Measurements from ENCODE around the gene PLK3. TPM values are rescaled to one million over a fixed set of nuclear protein-coding genes. Genes with fewer than 3 reads are reported as not detected.
A peak's percentile ranks its signal among the peaks of the same experiment; 100 is the strongest.

The PLK3 gene
- total and polyA plus RNA-seq, 9 of the 15 experiments (the other 6 are each of a cell fraction or from before 2014, with no cell fraction given), result 0.52 to 22.7 (median 11.0) TPM

DNA sequence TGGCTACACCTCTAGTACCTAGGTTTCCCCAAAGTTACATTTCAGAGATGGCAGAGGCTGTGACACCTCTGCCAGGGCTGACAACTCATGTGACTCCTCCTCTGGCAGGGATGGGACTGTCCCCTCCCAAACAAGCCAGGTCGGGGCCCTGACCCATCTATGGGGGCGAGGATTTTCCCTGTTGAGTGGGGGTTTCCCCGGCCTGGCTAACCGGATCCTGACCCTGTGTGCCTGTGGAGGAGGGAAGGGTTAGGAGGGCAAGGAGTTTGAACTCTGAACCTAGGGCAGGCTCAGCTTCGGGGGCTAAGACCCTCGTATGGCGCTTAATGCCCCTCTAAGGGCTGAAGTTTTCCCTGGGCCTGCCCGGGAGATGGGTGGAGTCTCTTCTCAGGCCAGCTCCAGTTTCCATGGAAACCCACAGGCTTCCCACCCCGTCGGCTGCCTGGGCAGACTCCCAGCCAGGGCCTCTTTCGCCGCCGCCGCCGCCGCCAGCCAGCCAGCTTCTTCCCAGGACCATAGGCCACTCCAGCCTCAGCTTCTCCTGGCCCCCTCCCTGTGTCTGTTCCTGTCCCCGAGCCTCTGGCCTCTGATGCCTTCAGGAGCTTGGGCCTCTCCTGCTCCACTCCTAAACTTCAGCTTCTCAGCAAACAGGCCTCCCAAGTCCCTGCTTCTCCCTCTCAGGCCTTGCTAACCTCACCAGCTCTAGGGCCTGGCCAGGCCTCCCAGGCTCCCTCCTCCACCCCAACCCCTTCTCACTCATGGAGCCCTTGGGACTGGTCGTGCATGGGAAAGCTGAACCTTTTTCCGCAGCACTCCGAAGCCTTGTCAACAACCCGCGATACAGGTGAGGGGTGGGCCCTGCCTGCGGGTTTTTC lies 8.1 kb downstream of the PLK3 start, which contains the start of gene BTBD19 (continued):
- peak; percentile 75 for TF ChIP-seq NR2C1 (IDR thresholded peaks at IDR 0.05)
- peak; percentile 80; the same call in 1 of the 2 replicates for TF ChIP-seq NR2C1 (tag; IDR thresholded peaks at IDR 0.05)
- peak; percentile 68 for TF ChIP-seq PYGO2 (tag; IDR thresholded peaks at IDR 0.05)
- TF ChIP-seq PTTG1 (tag; IDR thresholded peaks at IDR 0.05; ENCODE audit: low read depth), result peak; percentile 37; the same call in 1 of the 2 replicates
- TF ChIP-seq, protein P1, sequence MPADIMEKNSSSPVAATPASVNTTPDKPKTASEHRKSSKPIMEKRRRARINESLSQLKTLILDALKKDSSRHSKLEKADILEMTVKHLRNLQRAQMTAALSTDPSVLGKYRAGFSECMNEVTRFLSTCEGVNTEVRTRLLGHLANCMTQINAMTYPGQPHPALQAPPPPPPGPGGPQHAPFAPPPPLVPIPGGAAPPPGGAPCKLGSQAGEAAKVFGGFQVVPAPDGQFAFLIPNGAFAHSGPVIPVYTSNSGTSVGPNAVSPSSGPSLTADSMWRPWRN (IDR thresholded peaks at IDR 0.05; ENCODE audit: low read depth), result 0 out of 2 replicates have a peak, but pooled peaks have one; percentile 3
- TF ChIP-seq ZNF431 (CRISPR knock-in tag; IDR thresholded peaks at IDR 0.05), result no peak
- TF ChIP-seq, protein P2, sequence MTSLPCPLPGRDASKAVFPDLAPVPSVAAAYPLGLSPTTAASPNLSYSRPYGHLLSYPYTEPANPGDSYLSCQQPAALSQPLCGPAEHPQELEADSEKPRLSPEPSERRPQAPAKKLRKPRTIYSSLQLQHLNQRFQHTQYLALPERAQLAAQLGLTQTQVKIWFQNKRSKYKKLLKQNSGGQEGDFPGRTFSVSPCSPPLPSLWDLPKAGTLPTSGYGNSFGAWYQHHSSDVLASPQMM (CRISPR knock-in tag; IDR thresholded peaks at IDR 0.05), result no peak
- TF ChIP-seq, protein P3, sequence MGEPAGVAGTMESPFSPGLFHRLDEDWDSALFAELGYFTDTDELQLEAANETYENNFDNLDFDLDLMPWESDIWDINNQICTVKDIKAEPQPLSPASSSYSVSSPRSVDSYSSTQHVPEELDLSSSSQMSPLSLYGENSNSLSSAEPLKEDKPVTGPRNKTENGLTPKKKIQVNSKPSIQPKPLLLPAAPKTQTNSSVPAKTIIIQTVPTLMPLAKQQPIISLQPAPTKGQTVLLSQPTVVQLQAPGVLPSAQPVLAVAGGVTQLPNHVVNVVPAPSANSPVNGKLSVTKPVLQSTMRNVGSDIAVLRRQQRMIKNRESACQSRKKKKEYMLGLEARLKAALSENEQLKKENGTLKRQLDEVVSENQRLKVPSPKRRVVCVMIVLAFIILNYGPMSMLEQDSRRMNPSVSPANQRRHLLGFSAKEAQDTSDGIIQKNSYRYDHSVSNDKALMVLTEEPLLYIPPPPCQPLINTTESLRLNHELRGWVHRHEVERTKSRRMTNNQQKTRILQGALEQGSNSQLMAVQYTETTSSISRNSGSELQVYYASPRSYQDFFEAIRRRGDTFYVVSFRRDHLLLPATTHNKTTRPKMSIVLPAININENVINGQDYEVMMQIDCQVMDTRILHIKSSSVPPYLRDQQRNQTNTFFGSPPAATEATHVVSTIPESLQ (CRISPR knock-in tag; IDR thresholded peaks at IDR 0.05), result no peak
- TF ChIP-seq, protein P4, sequence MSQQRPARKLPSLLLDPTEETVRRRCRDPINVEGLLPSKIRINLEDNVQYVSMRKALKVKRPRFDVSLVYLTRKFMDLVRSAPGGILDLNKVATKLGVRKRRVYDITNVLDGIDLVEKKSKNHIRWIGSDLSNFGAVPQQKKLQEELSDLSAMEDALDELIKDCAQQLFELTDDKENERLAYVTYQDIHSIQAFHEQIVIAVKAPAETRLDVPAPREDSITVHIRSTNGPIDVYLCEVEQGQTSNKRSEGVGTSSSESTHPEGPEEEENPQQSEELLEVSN (IDR thresholded peaks at IDR 0.05; ENCODE audit: borderline replicate concordance in 1 of 2, extremely low read depth in 1 of 2, insufficient read depth in 1 of 2, insufficient read length in 1 of 2, low read depth in 1 of 2, low read length in 1 of 2, poor library complexity in 1 of 2, severe bottlenecking in 1 of 2), result peak in 1 of 2 experiments; percentile 31
- TF ChIP-seq YBX1 (IDR thresholded peaks at IDR 0.05), result no peak
- TF ChIP-seq TFAM (CRISPR knock-in tag; conservative IDR thresholded peaks at IDR 0.05), result no peak
- TF ChIP-seq, protein P5, sequence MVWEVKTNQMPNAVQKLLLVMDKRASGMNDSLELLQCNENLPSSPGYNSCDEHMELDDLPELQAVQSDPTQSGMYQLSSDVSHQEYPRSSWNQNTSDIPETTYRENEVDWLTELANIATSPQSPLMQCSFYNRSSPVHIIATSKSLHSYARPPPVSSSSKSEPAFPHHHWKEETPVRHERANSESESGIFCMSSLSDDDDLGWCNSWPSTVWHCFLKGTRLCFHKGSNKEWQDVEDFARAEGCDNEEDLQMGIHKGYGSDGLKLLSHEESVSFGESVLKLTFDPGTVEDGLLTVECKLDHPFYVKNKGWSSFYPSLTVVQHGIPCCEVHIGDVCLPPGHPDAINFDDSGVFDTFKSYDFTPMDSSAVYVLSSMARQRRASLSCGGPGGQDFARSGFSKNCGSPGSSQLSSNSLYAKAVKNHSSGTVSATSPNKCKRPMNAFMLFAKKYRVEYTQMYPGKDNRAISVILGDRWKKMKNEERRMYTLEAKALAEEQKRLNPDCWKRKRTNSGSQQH (CRISPR knock-in tag; IDR thresholded peaks at IDR 0.05), result 0 out of 2 replicates have a peak, but pooled peaks have one; percentile 6
- no peak for TF ChIP-seq ZNF12 (CRISPR knock-in tag; IDR thresholded peaks at IDR 0.05)
- TF ChIP-seq, protein P6, sequence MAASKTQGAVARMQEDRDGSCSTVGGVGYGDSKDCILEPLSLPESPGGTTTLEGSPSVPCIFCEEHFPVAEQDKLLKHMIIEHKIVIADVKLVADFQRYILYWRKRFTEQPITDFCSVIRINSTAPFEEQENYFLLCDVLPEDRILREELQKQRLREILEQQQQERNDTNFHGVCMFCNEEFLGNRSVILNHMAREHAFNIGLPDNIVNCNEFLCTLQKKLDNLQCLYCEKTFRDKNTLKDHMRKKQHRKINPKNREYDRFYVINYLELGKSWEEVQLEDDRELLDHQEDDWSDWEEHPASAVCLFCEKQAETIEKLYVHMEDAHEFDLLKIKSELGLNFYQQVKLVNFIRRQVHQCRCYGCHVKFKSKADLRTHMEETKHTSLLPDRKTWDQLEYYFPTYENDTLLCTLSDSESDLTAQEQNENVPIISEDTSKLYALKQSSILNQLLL (CRISPR knock-in tag; IDR thresholded peaks at IDR 0.05; ENCODE audit: borderline replicate concordance), result 0 out of 2 replicates have a peak, but pooled peaks have one; percentile 2
- TF ChIP-seq PHTF2 (CRISPR knock-in tag; IDR thresholded peaks at IDR 0.05), result 0 out of 2 replicates have a peak, but pooled peaks have one; percentile 40
- TF ChIP-seq ZNF165 (CRISPR knock-in tag; IDR thresholded peaks at IDR 0.05; ENCODE audit: borderline replicate concordance), result no peak
- TF ChIP-seq, protein P7, sequence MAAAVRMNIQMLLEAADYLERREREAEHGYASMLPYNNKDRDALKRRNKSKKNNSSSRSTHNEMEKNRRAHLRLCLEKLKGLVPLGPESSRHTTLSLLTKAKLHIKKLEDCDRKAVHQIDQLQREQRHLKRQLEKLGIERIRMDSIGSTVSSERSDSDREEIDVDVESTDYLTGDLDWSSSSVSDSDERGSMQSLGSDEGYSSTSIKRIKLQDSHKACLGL (CRISPR knock-in tag; IDR thresholded peaks at IDR 0.05; ENCODE audit: borderline replicate concordance, poor library complexity, severe bottlenecking), result peak; percentile 2
- TF ChIP-seq CREM (IDR thresholded peaks at IDR 0.05; ENCODE audit: low read depth), result peak; percentile 21; the same call in 1 of the 2 replicates
